ENCODE results near the gene CTNNA3. TPM values are rescaled to one million over a fixed set of nuclear protein-coding genes. Genes with fewer than 3 reads are reported as not detected.

The CTNNA3 gene
- total RNA-seq, 4 donors from 2014 or later = 0.47 to 3.3 (median 0.80) TPM; not detected in 1

- TF ChIP-seq CTCF (IDR thresholded peaks at IDR 0.05) = no peak
- TF ChIP-seq POLR2A (IDR thresholded peaks at IDR 0.05) = no peak
- Histone ChIP-seq H3K36me3 (no peaks in the 10 kb centered on the region), H3K4me1 (no peaks in the 10 kb centered on the region), H3K27ac (no peak overlapping the region), H3K27me3 (no peaks in the 10 kb centered on the region), H3K4me3 (no peak overlapping the region), H3K9me3 (no peaks in the 10 kb centered on the region)
- no peak for DNase-seq
Measured at GRCh38 chr10:66381045-66381444, 1315.0 kb downstream of the CTNNA3 start.

- Histone ChIP-seq H3K27ac (no peak overlapping the region), H3K9me3 (no peaks in the 10 kb centered on the region), H3K4me3 (no peak overlapping the region), H3K27me3 (no peaks in the 10 kb centered on the region), H3K4me1 (no peaks in the 10 kb centered on the region), H3K36me3 (no peaks in the 10 kb centered on the region)
- no peak for DNase-seq
- TF ChIP-seq CTCF (IDR thresholded peaks at IDR 0.05) (no peak), POLR2A (IDR thresholded peaks at IDR 0.05) (no peak)
Measured at GRCh38 chr10:66378117-66378876, 1317.7 kb downstream of the CTNNA3 start.

GRCh38 chr10:66368146-66368545 is 1327.8 kb downstream of the CTNNA3 start:
- Histone ChIP-seq H3K27ac (no peak overlapping the region), H3K36me3 (no peaks in the 10 kb centered on the region), H3K4me3 (no peak overlapping the region), H3K4me1 (no peaks in the 10 kb centered on the region), H3K27me3 (no peaks in the 10 kb centered on the region), H3K9me3 (no peaks in the 10 kb centered on the region)
- no peak for DNase-seq
- TF ChIP-seq POLR2A (IDR thresholded peaks at IDR 0.05) (no peak), CTCF (IDR thresholded peaks at IDR 0.05) (no peak)

GRCh38 chr10:66366163-66366562 is 1329.8 kb downstream of the CTNNA3 start:
- no peak for DNase-seq
- H3K4me1 ChIP-seq = no peaks in the 10 kb centered on the region
- TF ChIP-seq POLR2A (IDR thresholded peaks at IDR 0.05) (no peak), CTCF (IDR thresholded peaks at IDR 0.05) (no peak)
- H3K36me3 ChIP-seq = no peaks in the 10 kb centered on the region
- H3K9me3 ChIP-seq = no peaks in the 10 kb centered on the region
- no peak overlapping the region for H3K4me3 ChIP-seq
- no peak overlapping the region for H3K27ac ChIP-seq
- no peaks in the 10 kb centered on the region for H3K27me3 ChIP-seq

- Histone ChIP-seq H3K36me3 (no peaks in the 10 kb centered on the region), H3K4me1 (no peaks in the 10 kb centered on the region), H3K9me3 (no peaks in the 10 kb centered on the region), H3K4me3 (no peak overlapping the region), H3K27me3 (no peaks in the 10 kb centered on the region), H3K27ac (no peak overlapping the region)
- no peak for TF ChIP-seq CTCF (IDR thresholded peaks at IDR 0.05)
- TF ChIP-seq POLR2A (IDR thresholded peaks at IDR 0.05) = no peak
- DNase-seq = no peak
Measured at GRCh38 chr10:66365686-66366085, 1330.3 kb downstream of the CTNNA3 start.
